ENCODE measurements around the gene SERAC1.

DNA sequence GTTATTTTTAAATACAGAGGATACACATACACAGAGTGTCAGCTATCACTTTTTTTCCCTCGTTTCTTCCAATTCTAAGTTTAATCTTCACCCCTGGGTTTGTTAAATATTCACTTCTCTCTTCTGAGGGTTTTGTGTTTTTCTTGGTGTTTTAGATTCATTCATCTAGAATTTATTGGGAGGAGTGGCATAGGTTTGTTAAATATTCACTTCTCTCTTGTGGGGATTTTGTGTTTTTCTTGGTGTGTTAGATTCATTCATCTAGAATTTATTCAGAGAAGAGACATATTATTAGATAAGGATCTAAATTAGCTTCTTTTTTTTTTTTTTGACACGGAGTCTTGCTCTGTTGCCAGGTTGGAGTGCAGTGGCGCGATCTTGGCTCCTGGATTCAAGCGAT is 3.9 kb upstream of the SERAC1 start:
- TF ChIP-seq POLR2AphosphoS5 (IDR thresholded peaks at IDR 0.05; ENCODE audit: low read depth, low read length), result no peak
- no peak for TF ChIP-seq SIN3A (IDR thresholded peaks at IDR 0.05; ENCODE audit: borderline replicate concordance, insufficient read depth, low read length)

Data from PFSK-1 (cell line).